Activated CD8-positive, alpha-beta memory T cell treated with anti-CD3 and anti-CD28 coated beads, Interleukin-2, amount 10 ng/mL, durations not matched to agents 7 days and 5 days (primary cell): ENCODE results near the gene WWTR1. TPM values are rescaled to one million over a fixed set of nuclear protein-coding genes. Genes with fewer than 3 reads are reported as not detected.

Source experiments
- ATAC-seq: fragments of 150-1000 bp; cut with Tn5 transposase; one replicate; pipeline ENCODE4 v1.10.0; 2021; ENCODE audit warnings: moderate library complexity
- CTCF ChIA-PET: fragments of 350-600 bp; sonication (Branson Sonifier 250); formaldehyde crosslinking; loops from one replicate; lab custom pipeline; 2021; ENCODE audit warnings: antibody characterized with exemption; lab: Charles Lee
- DNase-seq: peaks from one replicate; pipeline ENCODE4 v3.0.0-alpha.2; 2020
- H3K27ac Mint-ChIP-seq: one replicate; pipeline ENCODE4 v1.8.0; 2021; ENCODE audit warnings: mild to moderate bottlenecking, mixed read lengths
- H3K27me3 Mint-ChIP-seq: one replicate; pipeline ENCODE4 v1.8.0; 2021; ENCODE audit warnings: mixed read lengths
- H3K36me3 Mint-ChIP-seq: one replicate; pipeline ENCODE4 v1.8.0; 2021; ENCODE audit warnings: mild to moderate bottlenecking, mixed read lengths
- H3K4me1 Mint-ChIP-seq: one replicate; pipeline ENCODE4 v1.8.0; 2021; ENCODE audit warnings: mixed read lengths
- H3K4me3 Mint-ChIP-seq: one replicate; pipeline ENCODE4 v1.8.0; 2021; ENCODE audit warnings: mild to moderate bottlenecking, moderate library complexity, mixed read lengths
- H3K9me3 Mint-ChIP-seq: one replicate; pipeline ENCODE4 v1.8.0; 2022; ENCODE audit warnings: low read depth, mixed read lengths
- total RNA-seq, 2 experiments: library from RNA; stranded (reverse); gene quantifications; one replicate each; pipeline ENCODE4 v1.2.3, GENCODE V29; 2021

Gene WWTR1
- total RNA-seq, 2 experiments from 2014 or later, result 1.8 to 3.8 TPM

DNA sequence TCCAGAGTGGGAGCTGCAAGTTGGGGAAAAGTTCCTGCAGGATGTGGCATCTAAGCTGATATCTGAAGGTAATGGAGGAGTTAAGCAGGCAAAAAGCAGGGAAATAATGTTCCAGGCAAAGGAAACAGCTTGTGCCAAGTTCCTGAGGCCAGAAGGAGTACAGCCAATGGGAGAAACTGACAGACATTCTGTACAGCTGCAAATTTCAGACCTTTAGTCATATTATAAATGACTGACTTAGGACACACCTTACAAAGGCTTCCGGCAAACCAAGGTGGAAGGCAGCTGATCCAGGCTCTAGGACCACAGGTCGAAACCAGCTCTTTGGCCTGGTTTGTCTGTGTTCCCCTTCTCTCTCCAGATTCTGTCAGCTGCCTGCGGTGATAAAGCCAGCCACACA, 9.3 kb downstream of the WWTR1 start:
- peaks cover 2% of the 10 kb centered on the region for H3K4me1 Mint-ChIP-seq
- ATAC-seq, result no peak
- no peaks in the 10 kb centered on the region for H3K9me3 Mint-ChIP-seq
- peaks cover 2% of the 10 kb centered on the region for H3K27me3 Mint-ChIP-seq
- no peak overlapping the region for H3K27ac Mint-ChIP-seq
- no peak overlapping the region for H3K4me3 Mint-ChIP-seq
- no peak for DNase-seq
- CTCF ChIA-PET, result interaction anchor here (1.2 to 1.4 kb wide), 2 partner anchors 10 to 12 kb away, joined by 3 to 6 read pairs; partner anchors contain the start of gene WWTR1
- H3K36me3 Mint-ChIP-seq, result peaks cover 4% of the 10 kb centered on the region

DNA sequence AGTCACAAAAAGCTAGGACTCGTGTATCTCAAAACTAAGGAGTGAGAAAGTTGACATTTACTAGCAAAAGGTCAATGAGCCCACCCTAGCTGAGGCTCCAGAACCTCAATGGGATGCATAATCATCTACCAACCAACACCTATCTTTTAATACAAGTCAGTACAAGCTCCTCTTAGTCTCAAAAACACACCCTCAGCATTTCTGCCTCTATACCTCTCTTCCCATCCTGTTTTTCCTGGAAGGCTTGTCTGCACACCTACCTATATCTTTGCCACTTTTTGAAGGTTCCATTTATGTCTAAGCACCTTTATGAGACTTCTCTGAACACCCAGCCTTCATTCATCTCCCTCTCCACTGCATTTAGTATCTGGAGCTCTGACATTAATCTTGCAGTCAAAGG, 10.0 kb downstream of the WWTR1 start:
- no peak for DNase-seq
- ATAC-seq, result no peak
- peaks cover 5% of the 10 kb centered on the region for H3K36me3 Mint-ChIP-seq
- CTCF ChIA-PET, result interaction anchor here (1.2 to 1.4 kb wide), 2 partner anchors 11 to 13 kb away, joined by 3 to 6 read pairs; partner anchors contain the start of gene WWTR1
- H3K4me1 Mint-ChIP-seq, result peaks cover 2% of the 10 kb centered on the region
- H3K4me3 Mint-ChIP-seq, result no peak overlapping the region
- H3K27ac Mint-ChIP-seq, result no peak overlapping the region
- peaks cover 2% of the 10 kb centered on the region for H3K27me3 Mint-ChIP-seq
- no peaks in the 10 kb centered on the region for H3K9me3 Mint-ChIP-seq

DNA sequence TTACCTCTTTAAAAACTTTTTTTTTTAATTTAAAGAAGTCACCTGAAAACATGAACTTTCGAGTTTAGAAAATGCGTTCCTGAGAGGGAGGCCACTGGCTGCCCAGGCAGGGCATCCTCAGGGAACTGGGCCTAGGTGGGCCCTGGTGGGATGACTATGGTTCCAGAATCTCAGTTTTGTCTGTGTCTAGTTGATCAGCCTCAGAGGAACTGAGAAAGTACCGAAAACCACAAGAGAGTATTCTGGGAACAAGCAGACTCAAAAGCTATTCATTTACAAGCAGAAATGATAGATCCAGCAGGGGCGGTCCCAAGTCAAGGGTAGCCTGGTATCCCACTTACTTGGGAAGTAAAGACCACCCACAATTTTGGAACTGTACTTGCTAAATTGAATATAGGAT, 10.5 kb downstream of the WWTR1 start:
- CTCF ChIA-PET, result no interaction called here
- Mint-ChIP-seq H3K27ac (no peak overlapping the region), H3K36me3 (peaks cover 6% of the 10 kb centered on the region)

DNA sequence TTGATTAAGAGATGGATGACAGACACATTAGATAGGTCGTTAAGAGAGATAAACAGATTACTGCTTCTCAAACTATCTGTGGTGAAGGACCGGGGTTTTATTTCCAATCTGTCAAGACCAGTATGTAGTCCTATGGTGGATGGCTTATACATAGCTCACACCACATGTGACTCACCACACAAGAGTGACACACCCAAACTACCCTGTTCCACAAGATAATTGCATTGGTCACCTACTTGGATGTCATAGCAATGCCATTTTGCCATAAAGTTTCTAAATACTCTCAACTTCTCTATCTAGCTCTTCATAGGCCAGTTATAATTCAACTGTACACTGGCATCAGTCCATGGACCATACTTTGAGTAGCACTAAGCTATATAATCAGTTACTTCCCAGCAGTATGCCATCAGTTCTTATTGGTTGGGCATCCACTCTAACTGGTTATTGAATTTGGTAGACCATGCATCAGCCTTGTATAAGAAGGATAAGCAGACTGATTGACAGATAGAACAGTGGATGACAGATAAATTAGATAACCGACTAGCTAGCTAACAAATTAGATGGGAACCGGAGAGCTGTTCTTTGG, 11.6 kb downstream of the WWTR1 start:
- H3K27ac Mint-ChIP-seq, result no peak overlapping the region
- no peak for ATAC-seq
- peaks cover 2% of the 10 kb centered on the region for H3K4me1 Mint-ChIP-seq
- H3K27me3 Mint-ChIP-seq, result peaks cover 2% of the 10 kb centered on the region
- no peak for DNase-seq
- H3K9me3 Mint-ChIP-seq, result no peaks in the 10 kb centered on the region
- CTCF ChIA-PET, result interaction anchor here (1.2 kb wide), 1 partner anchor 19 kb away, joined by 4 read pairs; no protein-coding TSS in a partner anchor
- peaks cover 6% of the 10 kb centered on the region for H3K36me3 Mint-ChIP-seq
- no peak overlapping the region for H3K4me3 Mint-ChIP-seq

More for the DNA sequence above, 10.5 kb downstream of the WWTR1 start:
- peaks cover 2% of the 10 kb centered on the region for H3K4me1 Mint-ChIP-seq
- peaks cover 2% of the 10 kb centered on the region for H3K27me3 Mint-ChIP-seq
- no peaks in the 10 kb centered on the region for H3K9me3 Mint-ChIP-seq
- H3K4me3 Mint-ChIP-seq, result no peak overlapping the region
- DNase-seq, result no peak
- ATAC-seq, result no peak

DNA sequence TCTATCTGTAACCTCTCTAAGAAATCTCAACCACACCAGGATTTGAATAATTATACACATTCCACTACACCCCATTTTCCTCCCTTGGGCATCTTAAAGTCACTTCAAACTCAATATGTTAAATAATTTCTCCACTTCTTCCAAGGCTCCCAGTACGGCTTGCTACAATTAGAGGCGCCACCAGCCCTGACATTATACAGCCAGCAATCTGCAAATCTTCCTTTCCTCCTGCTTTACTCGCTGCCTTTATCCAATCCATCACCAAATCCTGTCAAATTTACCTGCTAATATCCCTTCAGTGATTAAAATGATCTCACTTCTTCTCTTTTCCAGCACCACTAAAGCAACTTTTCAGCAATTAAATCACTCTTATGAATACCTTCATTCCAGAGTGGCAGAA, 13.9 kb downstream of the WWTR1 start:
- peaks cover 2% of the 10 kb centered on the region for H3K27me3 Mint-ChIP-seq
- DNase-seq (no peak), ATAC-seq (no peak)
- no peaks in the 10 kb centered on the region for H3K4me1 Mint-ChIP-seq
- H3K36me3 Mint-ChIP-seq, result peaks cover 4% of the 10 kb centered on the region
- no peak overlapping the region for H3K27ac Mint-ChIP-seq
- CTCF ChIA-PET, result no interaction called here
- no peaks in the 10 kb centered on the region for H3K9me3 Mint-ChIP-seq
- H3K4me3 Mint-ChIP-seq, result no peak overlapping the region

DNA sequence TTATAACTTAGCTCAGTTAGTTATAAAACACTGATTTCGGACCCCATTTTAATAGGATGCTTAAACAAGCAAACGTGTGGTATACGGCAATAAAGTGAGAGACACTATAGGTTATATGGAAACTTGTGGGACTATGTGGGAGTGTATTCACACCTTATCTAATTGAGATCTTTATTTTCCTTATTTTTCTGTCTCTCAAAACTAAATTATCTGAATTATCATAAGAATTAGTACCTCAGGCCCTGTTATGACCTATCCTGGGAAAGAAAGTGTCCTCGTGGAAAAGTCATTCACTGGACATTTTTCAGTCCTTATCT, 14.4 kb downstream of the WWTR1 start:
- Mint-ChIP-seq H3K27me3 (peaks cover 6% of the 10 kb centered on the region), H3K4me1 (no peaks in the 10 kb centered on the region), H3K4me3 (no peak overlapping the region), H3K9me3 (no peaks in the 10 kb centered on the region), H3K36me3 (peaks cover 4% of the 10 kb centered on the region), H3K27ac (no peak overlapping the region)
- no peak for ATAC-seq
- DNase-seq, result no peak
- CTCF ChIA-PET, result no interaction called here

DNA sequence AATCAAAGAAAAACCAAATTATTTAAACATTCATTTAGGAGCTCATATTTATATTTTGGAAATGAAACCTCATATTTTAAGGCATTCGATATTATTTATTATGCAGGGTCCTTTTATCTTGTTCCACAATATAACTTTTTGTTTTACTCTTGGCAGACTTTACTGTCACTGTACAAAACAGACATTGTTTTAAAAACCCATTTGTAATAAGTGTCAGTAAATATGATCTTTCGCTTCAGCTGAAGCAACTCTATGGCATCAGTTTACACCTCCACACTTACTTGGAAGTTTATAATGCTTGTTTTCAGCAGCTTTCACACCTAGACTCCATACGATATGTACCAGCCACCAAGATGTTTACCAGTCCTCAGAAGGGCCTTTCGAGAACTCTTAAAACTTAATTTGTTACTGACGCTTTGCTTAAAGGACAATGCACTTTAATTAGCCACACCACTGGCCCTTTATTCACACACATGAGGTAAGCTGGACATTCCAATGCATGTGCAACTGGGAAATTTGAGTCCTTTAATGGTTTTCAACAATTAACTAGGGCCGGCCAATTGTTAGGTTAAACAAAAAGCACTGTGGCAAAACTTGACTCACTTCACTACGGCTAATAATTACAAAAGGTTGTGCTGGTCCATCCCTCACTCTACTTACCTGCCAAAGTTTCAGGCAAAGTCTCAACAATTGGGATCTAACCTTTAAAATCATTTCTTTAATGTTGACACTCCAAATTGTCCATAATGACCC, 16.7 kb downstream of the WWTR1 start:
- H3K9me3 Mint-ChIP-seq, result no peaks in the 10 kb centered on the region
- ATAC-seq (no peak), DNase-seq (no peak)
- peaks cover 3% of the 10 kb centered on the region for H3K36me3 Mint-ChIP-seq
- H3K27me3 Mint-ChIP-seq, result peaks cover 9% of the 10 kb centered on the region
- no peak overlapping the region for H3K27ac Mint-ChIP-seq
- CTCF ChIA-PET, result interaction anchor here (0.6 to 2.0 kb wide), 3 partner anchors 16 to 24 kb away, joined by 3 to 5 read pairs (median 5); partner anchors contain the start of gene WWTR1
- no peak overlapping the region for H3K4me3 Mint-ChIP-seq
- H3K4me1 Mint-ChIP-seq, result no peaks in the 10 kb centered on the region

DNA sequence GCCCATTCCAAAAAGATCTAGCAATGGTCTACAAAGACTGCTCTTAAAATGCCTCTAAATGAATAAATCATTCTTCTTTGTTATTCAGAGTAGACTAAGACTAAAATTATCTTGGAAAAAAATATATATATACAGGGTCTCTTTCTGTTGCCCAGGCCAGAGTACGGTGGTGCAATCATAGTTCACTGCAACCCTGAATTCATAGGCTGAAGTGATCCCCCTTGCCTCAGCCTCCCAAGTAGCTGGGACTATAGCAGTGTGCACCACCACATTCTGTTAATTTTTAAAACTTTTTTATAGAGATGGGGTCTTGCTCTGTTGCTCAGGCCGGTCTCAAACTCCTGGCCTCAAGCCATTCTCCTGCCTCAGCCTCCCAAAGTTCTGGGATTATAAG, 18.7 kb downstream of the WWTR1 start:
- CTCF ChIA-PET, result no interaction called here
- no peak for DNase-seq

DNA sequence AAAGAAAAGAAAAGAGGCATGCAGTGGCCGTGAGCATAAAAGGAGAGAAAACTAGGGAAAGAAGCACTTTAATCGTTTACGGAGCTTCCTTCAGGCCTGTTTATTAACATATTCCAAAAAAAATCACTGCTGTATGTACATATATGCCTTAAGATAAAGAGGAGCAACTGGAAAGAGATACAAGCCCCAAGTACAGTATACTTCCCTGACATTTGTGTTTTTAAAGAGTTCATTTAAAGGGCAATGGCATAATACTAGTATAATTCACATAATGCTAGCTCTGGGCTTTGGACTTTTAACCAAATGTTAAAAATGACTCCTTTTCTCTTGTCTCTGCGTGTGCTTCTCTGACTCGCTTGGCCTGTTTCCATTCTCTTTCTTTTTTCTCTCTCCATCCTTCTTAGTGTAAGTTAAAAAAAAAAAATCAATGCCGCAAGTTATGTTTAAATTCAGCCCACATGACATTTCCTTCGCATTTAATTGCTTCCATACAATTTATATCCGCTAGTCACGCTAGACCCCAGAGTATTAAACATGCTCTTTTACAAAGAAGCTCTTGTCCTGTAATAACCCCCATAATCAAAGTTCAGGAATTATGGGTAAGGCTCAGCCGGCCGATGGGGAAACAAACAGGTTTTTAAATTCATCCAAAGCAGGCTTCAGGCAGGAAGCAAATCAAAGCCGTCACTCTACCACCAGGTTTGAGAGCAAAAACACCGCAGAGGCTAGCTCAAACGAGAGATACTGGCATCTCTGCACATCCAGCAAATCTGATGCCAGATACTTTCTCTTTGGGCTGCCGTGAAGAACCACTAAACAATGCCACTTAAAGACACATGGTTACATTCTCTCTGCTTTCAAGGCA, 19.4 kb downstream of the WWTR1 start:
- H3K27ac Mint-ChIP-seq, result no peak overlapping the region
- CTCF ChIA-PET, result interaction anchor here (0.9 kb wide), 1 partner anchor 69 kb away, joined by 3 read pairs; no protein-coding TSS in a partner anchor
- H3K4me1 Mint-ChIP-seq, result no peaks in the 10 kb centered on the region
- H3K27me3 Mint-ChIP-seq, result peaks cover 19% of the 10 kb centered on the region
- no peaks in the 10 kb centered on the region for H3K9me3 Mint-ChIP-seq
- ATAC-seq (no peak), DNase-seq (no peak)
- no peak overlapping the region for H3K4me3 Mint-ChIP-seq
- peaks cover 1% of the 10 kb centered on the region for H3K36me3 Mint-ChIP-seq

More for the DNA sequence above, 18.7 kb downstream of the WWTR1 start:
- no peak overlapping the region for H3K4me3 Mint-ChIP-seq
- H3K9me3 Mint-ChIP-seq, result no peaks in the 10 kb centered on the region
- no peak overlapping the region for H3K27ac Mint-ChIP-seq
- ATAC-seq, result no peak
- peaks cover 15% of the 10 kb centered on the region for H3K27me3 Mint-ChIP-seq
- no peaks in the 10 kb centered on the region for H3K4me1 Mint-ChIP-seq
- H3K36me3 Mint-ChIP-seq, result peaks cover 1% of the 10 kb centered on the region

DNA sequence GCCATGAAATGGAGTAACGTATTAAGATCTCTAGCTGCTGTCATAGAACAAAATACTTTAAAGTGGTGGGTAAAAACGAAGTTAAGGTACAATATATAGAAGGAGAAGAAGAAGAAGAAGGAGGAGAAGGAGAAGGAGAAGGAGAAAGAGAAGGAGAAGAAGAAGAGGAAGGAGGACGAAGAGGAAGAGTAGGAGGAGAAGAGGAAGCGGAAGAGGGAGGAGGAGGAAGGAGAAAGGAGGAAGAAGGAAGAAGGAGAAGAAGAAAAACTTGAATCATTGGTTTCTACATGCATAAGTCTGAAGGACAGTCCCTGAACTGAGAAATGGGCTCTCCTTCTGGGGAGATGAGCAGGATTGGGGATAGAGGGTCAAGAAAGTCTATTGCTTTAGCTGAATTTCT, 22.4 kb downstream of the WWTR1 start:
- CTCF ChIA-PET, result interaction anchor here (1.5 kb wide), 1 partner anchor 21 kb away, joined by 3 read pairs; no protein-coding TSS in a partner anchor
- no peaks in the 10 kb centered on the region for H3K4me1 Mint-ChIP-seq
- no peak for ATAC-seq
- no peaks in the 10 kb centered on the region for H3K36me3 Mint-ChIP-seq
- H3K27me3 Mint-ChIP-seq, result peaks cover 22% of the 10 kb centered on the region
- DNase-seq, result no peak
- H3K27ac Mint-ChIP-seq, result no peak overlapping the region
- H3K4me3 Mint-ChIP-seq, result no peak overlapping the region
- no peaks in the 10 kb centered on the region for H3K9me3 Mint-ChIP-seq

DNA sequence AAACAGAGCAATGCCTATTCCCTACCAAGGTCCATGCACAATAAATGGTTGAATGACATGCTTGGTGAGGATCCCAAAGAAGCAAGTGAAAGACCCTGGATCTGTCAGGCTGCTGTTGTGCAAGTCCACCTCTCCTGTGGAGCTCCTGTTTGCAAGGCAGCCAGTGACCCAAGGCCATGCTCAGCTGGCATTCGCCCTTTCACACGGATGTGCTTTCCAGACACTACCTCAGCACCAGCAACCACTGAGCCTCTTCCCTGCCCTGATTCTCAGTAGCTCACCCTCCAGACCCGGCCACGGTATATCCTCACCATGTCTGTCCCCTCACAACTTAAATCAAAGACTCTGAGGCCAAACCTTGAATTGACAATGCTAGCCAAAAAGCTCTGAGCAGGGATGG, 23.3 kb downstream of the WWTR1 start:
- ATAC-seq, result no peak
- H3K9me3 Mint-ChIP-seq, result no peaks in the 10 kb centered on the region
- no peaks in the 10 kb centered on the region for H3K36me3 Mint-ChIP-seq
- H3K27ac Mint-ChIP-seq, result no peak overlapping the region
- no peak for DNase-seq
- CTCF ChIA-PET, result interaction anchor here (1.5 kb wide), 1 partner anchor 21 kb away, joined by 3 read pairs; no protein-coding TSS in a partner anchor
- H3K4me1 Mint-ChIP-seq, result no peaks in the 10 kb centered on the region
- peaks cover 23% of the 10 kb centered on the region for H3K27me3 Mint-ChIP-seq
- no peak overlapping the region for H3K4me3 Mint-ChIP-seq

DNA sequence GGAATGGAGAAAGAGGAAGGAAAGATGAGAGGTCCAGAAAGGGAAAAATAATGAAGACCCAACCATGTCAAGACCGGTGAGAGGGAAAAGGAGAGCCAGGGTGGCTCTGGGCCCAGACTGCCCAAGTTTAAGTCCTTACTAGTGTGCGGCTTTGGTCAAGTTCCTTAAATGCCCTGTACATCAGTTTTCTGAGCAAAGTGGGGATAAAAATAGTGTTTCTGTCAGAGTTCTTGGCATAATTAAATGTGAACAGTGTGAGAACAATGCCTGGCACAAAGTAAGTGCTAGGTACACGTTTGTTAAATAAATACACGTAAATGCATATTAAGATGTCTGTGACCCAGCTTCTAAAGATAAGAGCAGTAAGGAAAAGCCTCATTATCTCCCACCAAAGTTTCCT, 23.8 kb downstream of the WWTR1 start:
- Mint-ChIP-seq H3K36me3 (no peaks in the 10 kb centered on the region), H3K9me3 (no peaks in the 10 kb centered on the region), H3K4me1 (no peaks in the 10 kb centered on the region), H3K4me3 (no peak overlapping the region), H3K27ac (no peak overlapping the region), H3K27me3 (peaks cover 23% of the 10 kb centered on the region)
- no peak for DNase-seq
- CTCF ChIA-PET, result interaction anchor here (1.5 kb wide), 1 partner anchor 22 kb away, joined by 3 read pairs; no protein-coding TSS in a partner anchor
- ATAC-seq, result no peak

DNA sequence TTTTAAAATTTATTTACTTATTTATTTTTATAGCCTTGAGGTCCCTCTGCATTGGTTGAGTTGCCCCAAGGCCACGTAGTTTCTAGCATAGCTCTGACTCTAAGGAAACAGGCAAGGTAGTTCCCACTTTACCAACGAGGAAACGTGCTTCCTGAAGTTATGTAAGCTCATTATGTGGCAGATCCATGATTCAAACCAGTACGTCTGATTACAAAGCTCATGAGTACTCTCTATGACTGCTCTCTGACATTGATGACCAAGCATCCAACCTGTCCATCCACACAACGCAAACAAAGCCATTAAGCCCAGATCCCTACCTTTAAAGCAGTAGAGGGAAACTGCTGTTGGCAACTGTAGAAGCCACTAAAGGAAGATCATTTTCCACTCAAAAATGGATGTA, 25.6 kb downstream of the WWTR1 start:
- CTCF ChIA-PET, result no interaction called here
- ATAC-seq (no peak), DNase-seq (no peak)
- no peaks in the 10 kb centered on the region for H3K4me1 Mint-ChIP-seq
- no peak overlapping the region for H3K4me3 Mint-ChIP-seq
- H3K27me3 Mint-ChIP-seq, result peaks cover 15% of the 10 kb centered on the region
- H3K36me3 Mint-ChIP-seq, result no peaks in the 10 kb centered on the region
- H3K27ac Mint-ChIP-seq, result no peak overlapping the region
- no peaks in the 10 kb centered on the region for H3K9me3 Mint-ChIP-seq
